ENCODE data around the gene ZMYND11. TPM values are rescaled to one million over a fixed set of nuclear protein-coding genes. Genes with fewer than 3 reads are reported as not detected.

The ZMYND11 gene
- total and polyA plus RNA-seq, 2 donors (not counting 1 experiment from before 2014, with no cell fraction given), result 17.3 to 50.1 TPM

DNA sequence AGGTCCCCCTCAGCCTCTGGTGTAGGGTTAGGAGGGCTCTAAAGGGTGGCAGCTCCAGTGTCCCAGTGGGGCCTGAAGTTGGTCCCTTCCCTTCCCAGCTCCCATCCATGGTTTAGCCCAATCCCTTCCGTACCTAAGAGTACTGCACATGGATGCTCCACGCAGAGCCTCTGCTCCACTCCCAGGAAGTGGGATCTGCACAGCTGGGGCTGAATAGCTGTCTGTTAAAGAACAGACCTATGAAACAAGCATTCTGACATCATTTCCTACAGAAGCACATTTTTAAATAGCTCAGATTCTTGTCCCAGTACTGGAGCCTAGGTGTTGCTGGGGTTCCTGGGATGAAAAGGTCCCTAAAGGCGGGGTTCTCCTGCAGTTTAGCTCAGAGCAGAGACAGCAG is 135.9 kb downstream of the ZMYND11 start:
- H3K4me2 ChIP-seq (replicated peaks; ENCODE audit: low read depth, low read length, poor library complexity, severe bottlenecking), result no peak overlapping the region
- POLR2A ChIA-PET, result no interaction called here
- no peaks in the 10 kb centered on the region for H3K79me2 ChIP-seq (ENCODE audit: control insufficient read depth, insufficient read depth, low read length)
- H2AFZ ChIP-seq (ENCODE audit: insufficient read depth, low read depth, low read length, poor library complexity, severe bottlenecking), result no peak overlapping the region
- H4K20me1 ChIP-seq (ENCODE audit: control insufficient read depth, insufficient read depth, low read length, poor library complexity, severe bottlenecking), result no peaks in the 10 kb centered on the region
- CTCF ChIA-PET, result no interaction called here
- H3K36me3 ChIP-seq (replicated peaks in 1 of 2; ENCODE audit: control extremely low read depth in 1 of 2, control insufficient read depth in 1 of 2, extremely low read depth in 1 of 2, insufficient read depth in 2 of 2, low read length in 1 of 2), result no peaks in the 10 kb centered on the region
- Mint-ChIP-seq H3K4me3 (no peak overlapping the region), H3K4me1 (no peaks in the 10 kb centered on the region), H3K27me3 (peaks cover 4% of the 10 kb centered on the region), H3K27ac (no peak overlapping the region), H3K9me3 (ENCODE audit: insufficient read depth) (no peaks in the 10 kb centered on the region)
- ATAC-seq (ENCODE audit: low read depth) (no peak), DNase-seq (no peak)
- H3K27me3 ChIP-seq (replicated peaks in 1 of 4; ENCODE audit: control extremely low read depth in 1 of 4, control insufficient read depth in 3 of 4, insufficient read depth in 4 of 4, low read length in 3 of 4), result no peaks in the 10 kb centered on the region
- intact Hi-C loops (cut with micrococcal nuclease), result no loop called here
- no peak for TF ChIP-seq EZH2 (IDR thresholded peaks at IDR 0.05; ENCODE audit: borderline replicate concordance, insufficient read depth, low read depth, low read length, poor library complexity, severe bottlenecking)
- TF ChIP-seq, protein P1, sequence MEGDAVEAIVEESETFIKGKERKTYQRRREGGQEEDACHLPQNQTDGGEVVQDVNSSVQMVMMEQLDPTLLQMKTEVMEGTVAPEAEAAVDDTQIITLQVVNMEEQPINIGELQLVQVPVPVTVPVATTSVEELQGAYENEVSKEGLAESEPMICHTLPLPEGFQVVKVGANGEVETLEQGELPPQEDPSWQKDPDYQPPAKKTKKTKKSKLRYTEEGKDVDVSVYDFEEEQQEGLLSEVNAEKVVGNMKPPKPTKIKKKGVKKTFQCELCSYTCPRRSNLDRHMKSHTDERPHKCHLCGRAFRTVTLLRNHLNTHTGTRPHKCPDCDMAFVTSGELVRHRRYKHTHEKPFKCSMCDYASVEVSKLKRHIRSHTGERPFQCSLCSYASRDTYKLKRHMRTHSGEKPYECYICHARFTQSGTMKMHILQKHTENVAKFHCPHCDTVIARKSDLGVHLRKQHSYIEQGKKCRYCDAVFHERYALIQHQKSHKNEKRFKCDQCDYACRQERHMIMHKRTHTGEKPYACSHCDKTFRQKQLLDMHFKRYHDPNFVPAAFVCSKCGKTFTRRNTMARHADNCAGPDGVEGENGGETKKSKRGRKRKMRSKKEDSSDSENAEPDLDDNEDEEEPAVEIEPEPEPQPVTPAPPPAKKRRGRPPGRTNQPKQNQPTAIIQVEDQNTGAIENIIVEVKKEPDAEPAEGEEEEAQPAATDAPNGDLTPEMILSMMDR (IDR thresholded peaks at IDR 0.05), result no peak
- no peak overlapping the region for H3K27ac ChIP-seq (ENCODE audit: low read length in 2 of 2)
- no peak overlapping the region for H3K9ac ChIP-seq (ENCODE audit: low read length)
- no peaks in the 10 kb centered on the region for H3K4me1 ChIP-seq (ENCODE audit: control insufficient read depth in 2 of 2, insufficient read depth in 2 of 2, low read length in 2 of 2)
- 81% methylated on average over 3 of the region's 3 CpGs for WGBS (ENCODE audit: insufficient coverage)
- no peak overlapping the region for H3K4me3 ChIP-seq (ENCODE audit: control extremely low read depth in 1 of 5, extremely low read depth in 1 of 5, insufficient read depth in 1 of 5, low read depth in 2 of 5, low read length in 4 of 5)
- no peaks in the 10 kb centered on the region for H3K9me3 ChIP-seq (ENCODE audit: control extremely low read depth in 1 of 3, control insufficient read depth in 2 of 3, insufficient read depth in 1 of 3, low read length in 2 of 3)

- whole genome bisulfite sequencing (ENCODE audit: insufficient coverage), result 100% methylated on average over 3 of the region's 6 CpGs
- Mint-ChIP-seq H3K4me1 (no peaks in the 10 kb centered on the region), H3K27me3 (peaks cover 4% of the 10 kb centered on the region), H3K4me3 (no peak overlapping the region), H3K9me3 (ENCODE audit: insufficient read depth) (no peaks in the 10 kb centered on the region), H3K27ac (no peak overlapping the region)
- Histone ChIP-seq H3K36me3 (replicated peaks in 1 of 2; ENCODE audit: control extremely low read depth in 1 of 2, control insufficient read depth in 1 of 2, extremely low read depth in 1 of 2, insufficient read depth in 2 of 2, low read length in 1 of 2) (no peaks in the 10 kb centered on the region), H3K4me3 (ENCODE audit: control extremely low read depth in 1 of 5, extremely low read depth in 1 of 5, insufficient read depth in 1 of 5, low read depth in 2 of 5, low read length in 4 of 5) (no peak overlapping the region), H3K4me2 (replicated peaks; ENCODE audit: low read depth, low read length, poor library complexity, severe bottlenecking) (no peak overlapping the region), H3K4me1 (ENCODE audit: control insufficient read depth in 2 of 2, insufficient read depth in 2 of 2, low read length in 2 of 2) (no peaks in the 10 kb centered on the region), H2AFZ (ENCODE audit: insufficient read depth, low read depth, low read length, poor library complexity, severe bottlenecking) (no peak overlapping the region), H3K9ac (ENCODE audit: low read length) (no peak overlapping the region), H4K20me1 (ENCODE audit: control insufficient read depth, insufficient read depth, low read length, poor library complexity, severe bottlenecking) (no peaks in the 10 kb centered on the region), H3K9me3 (ENCODE audit: control extremely low read depth in 1 of 3, control insufficient read depth in 2 of 3, insufficient read depth in 1 of 3, low read length in 2 of 3) (no peaks in the 10 kb centered on the region), H3K27me3 (replicated peaks in 1 of 4; ENCODE audit: control extremely low read depth in 1 of 4, control insufficient read depth in 3 of 4, insufficient read depth in 4 of 4, low read length in 3 of 4) (no peaks in the 10 kb centered on the region), H3K27ac (ENCODE audit: low read length in 2 of 2) (no peak overlapping the region), H3K79me2 (ENCODE audit: control insufficient read depth, insufficient read depth, low read length) (no peaks in the 10 kb centered on the region)
- TF ChIP-seq EZH2 (IDR thresholded peaks at IDR 0.05; ENCODE audit: borderline replicate concordance, insufficient read depth, low read depth, low read length, poor library complexity, severe bottlenecking), result no peak
- TF ChIP-seq, protein P1 (IDR thresholded peaks at IDR 0.05), result no peak
- POLR2A ChIA-PET, result no interaction called here
- no peak for DNase-seq
- intact Hi-C loops (cut with micrococcal nuclease), result no loop called here
- CTCF ChIA-PET, result no interaction called here
- ATAC-seq (ENCODE audit: low read depth), result no peak
Measured at GRCh38 chr10:271722-272121, 136.5 kb downstream of the ZMYND11 start.
